GM12864 (cell line): ENCODE results near the gene ZNF775.

Experiments
- DNase-seq: peaks from one replicate; pipeline ENCODE4 v3.0.0-alpha.2; 2011; ENCODE audit warnings: low read depth
- H3K4me3 ChIP-seq: 2 replicates; pipeline ENCODE4 v1.5.1; 2011; ENCODE audit warnings: mild to moderate bottlenecking, low read depth, low read length, control low read depth
- CTCF ChIP-seq: IDR thresholded peaks from 2 replicates; pipeline ENCODE4 v1.5.1; 2011; ENCODE audit warnings: low read depth, mild to moderate bottlenecking, moderate library complexity, low read length, control low read depth, inconsistent platforms; ENCODE audit errors: missing control alignments

ZNF775 gene

GRCh38 chr7:150372271-150373048 is 6.7 kb upstream of the ZNF775 start:
- no peak for DNase-seq
- H3K4me3 ChIP-seq: no peak overlapping the region
- TF ChIP-seq CTCF: no peak

GRCh38 chr7:150373049-150373801 is 5.9 kb upstream of the ZNF775 start:
- no peak for TF ChIP-seq CTCF
- no peak for DNase-seq
- H3K4me3 ChIP-seq: no peak overlapping the region

GRCh38 chr7:150374026-150374425 is 5.1 kb upstream of the ZNF775 start:
- no peak for TF ChIP-seq CTCF
- DNase-seq: no peak

GRCh38 chr7:150374472-150374871 is 4.7 kb upstream of the ZNF775 start:
- no peak for DNase-seq
- no peak overlapping the region for H3K4me3 ChIP-seq
- TF ChIP-seq CTCF: no peak

More at GRCh38 chr7:150374026-150374425, 5.1 kb upstream of the ZNF775 start:
- no peak overlapping the region for H3K4me3 ChIP-seq

- DNase-seq: no peak
- no peak overlapping the region for H3K4me3 ChIP-seq
- no peak for TF ChIP-seq CTCF
These were observed 3.2 kb upstream of the ZNF775 start for GRCh38 chr7:150375662-150376521.

GRCh38 chr7:150376560-150376959 is 2.6 kb upstream of the ZNF775 start:
- TF ChIP-seq CTCF: no peak
- H3K4me3 ChIP-seq: no peak overlapping the region
- DNase-seq: no peak
